IgD-negative memory B cell (primary cell): Measurements from ENCODE around the gene LEFTY1. TPM values are rescaled to one million over a fixed set of nuclear protein-coding genes. Genes with fewer than 3 reads are reported as not detected.

ENCODE experiments used
- H3K27ac Mint-ChIP-seq, 3 donors: one replicate each; pipeline ENCODE4 v1.8.0; 2020 to 2022; ENCODE audit warnings: mild to moderate bottlenecking in 3 of 3, mixed read lengths in 3 of 3, moderate library complexity in 1 of 3
- H3K27me3 Mint-ChIP-seq: one replicate; pipeline ENCODE4 v1.8.0; 2021; ENCODE audit warnings: mixed read lengths
- H3K36me3 Mint-ChIP-seq: one replicate; pipeline ENCODE4 v1.8.0; 2020; ENCODE audit warnings: mild to moderate bottlenecking, mixed read lengths
- H3K4me1 Mint-ChIP-seq, 3 donors: one replicate each; pipeline ENCODE4 v1.8.0; 2020 to 2022; ENCODE audit warnings: mixed read lengths in 3 of 3, mild to moderate bottlenecking in 1 of 3
- H3K4me3 Mint-ChIP-seq, 4 donors: one replicate each; pipeline ENCODE4 v1.8.0; 2020 to 2022; ENCODE audit warnings: mild to moderate bottlenecking in 4 of 4, mixed read lengths in 4 of 4, moderate library complexity in 3 of 4
- H3K9me3 Mint-ChIP-seq, 3 donors: one replicate each; pipeline ENCODE4 v1.8.0; 2020 to 2021; ENCODE audit warnings: mixed read lengths in 3 of 3, mild to moderate bottlenecking in 1 of 3
- polyA plus RNA-seq: library from polyadenylated mRNA; unstranded; fragments of 300-500 nt; fragmentation: Illumina TruSeq; gene quantifications from one replicate; pipeline ENCODE4 v1.2.3, GENCODE V29; 2021

LEFTY1 gene
- polyA plus RNA-seq, 1 donor from 2014 or later: not detected

GRCh38 chr1:225860876-225861441, 28.0 kb downstream of the LEFTY1 start:
- H3K4me3 Mint-ChIP-seq: no peak overlapping the region
- peaks cover 4% of the 10 kb centered on the region for H3K36me3 Mint-ChIP-seq

GRCh38 chr1:225860107-225860506, 28.8 kb downstream of the LEFTY1 start:
- H3K27ac Mint-ChIP-seq: no peak overlapping the region
- H3K27me3 Mint-ChIP-seq: no peaks in the 10 kb centered on the region
- H3K9me3 Mint-ChIP-seq: no peaks in the 10 kb centered on the region
- no peak overlapping the region for H3K4me3 Mint-ChIP-seq
- peaks cover 2 to 3% (median 2%) of the 10 kb centered on the region in 3 donors for H3K4me1 Mint-ChIP-seq
- H3K36me3 Mint-ChIP-seq: peaks cover 4% of the 10 kb centered on the region

More at GRCh38 chr1:225860876-225861441, 28.0 kb downstream of the LEFTY1 start:
- H3K9me3 Mint-ChIP-seq: no peaks in the 10 kb centered on the region
- no peak overlapping the region for H3K27ac Mint-ChIP-seq
- no peaks in the 10 kb centered on the region for H3K27me3 Mint-ChIP-seq
- H3K4me1 Mint-ChIP-seq: peaks cover under 1 to 4% (median 2%) of the 10 kb centered on the region in 3 donors

- no peak overlapping the region for H3K27ac Mint-ChIP-seq
- no peaks in the 10 kb centered on the region for H3K27me3 Mint-ChIP-seq
- peaks cover 7% of the 10 kb centered on the region for H3K36me3 Mint-ChIP-seq
- H3K4me1 Mint-ChIP-seq: peaks cover 2 to 5% (median 5%) of the 10 kb centered on the region in 3 donors
- H3K9me3 Mint-ChIP-seq: no peaks in the 10 kb centered on the region
- no peak overlapping the region for H3K4me3 Mint-ChIP-seq
Observed at GRCh38 chr1:225859151-225859550, 29.8 kb downstream of the LEFTY1 start.

- Mint-ChIP-seq H3K36me3 (peaks cover 7% of the 10 kb centered on the region), H3K27ac (no peak overlapping the region), H3K9me3 (no peaks in the 10 kb centered on the region), H3K4me1 (peaks cover 5 to 10% (median 6%) of the 10 kb centered on the region in 3 donors), H3K4me3 (peak overlapping the region in 1 of 4 donors; percentile 26), H3K27me3 (no peaks in the 10 kb centered on the region)
Observed at GRCh38 chr1:225857256-225857655, 31.7 kb downstream of the LEFTY1 start.

- peaks cover 12 to 16% (median 12%) of the 10 kb centered on the region in 3 donors for H3K4me1 Mint-ChIP-seq
- peaks cover 11% of the 10 kb centered on the region for H3K36me3 Mint-ChIP-seq
- H3K4me3 Mint-ChIP-seq: no peak overlapping the region
- no peaks in the 10 kb centered on the region for H3K27me3 Mint-ChIP-seq
- H3K27ac Mint-ChIP-seq: peak overlapping the region in 1 of 3 donors; percentile 38
- H3K9me3 Mint-ChIP-seq: no peaks in the 10 kb centered on the region
Observed at GRCh38 chr1:225855503-225856300, 33.2 kb downstream of the LEFTY1 start.

GRCh38 chr1:225853441-225853840, 35.5 kb downstream of the LEFTY1 start:
- peak overlapping the region in 1 of 4 donors; percentile 75 for H3K4me3 Mint-ChIP-seq
- peak overlapping the region in 2 of 3 donors; percentile 4 to 80 for H3K27ac Mint-ChIP-seq
- peaks cover 14 to 32% (median 28%) of the 10 kb centered on the region in 3 donors for H3K4me1 Mint-ChIP-seq
- no peaks in the 10 kb centered on the region for H3K9me3 Mint-ChIP-seq
- H3K36me3 Mint-ChIP-seq: peaks cover 11% of the 10 kb centered on the region
- no peaks in the 10 kb centered on the region for H3K27me3 Mint-ChIP-seq

GRCh38 chr1:225852413-225853124, 36.4 kb downstream of the LEFTY1 start:
- peaks cover 8% of the 10 kb centered on the region for H3K36me3 Mint-ChIP-seq
- H3K27me3 Mint-ChIP-seq: no peaks in the 10 kb centered on the region
- peak overlapping the region in 1 of 4 donors; percentile 13 for H3K4me3 Mint-ChIP-seq
- peaks cover 22 to 37% (median 35%) of the 10 kb centered on the region in 3 donors for H3K4me1 Mint-ChIP-seq
- H3K9me3 Mint-ChIP-seq: no peaks in the 10 kb centered on the region
- H3K27ac Mint-ChIP-seq: peak overlapping the region; percentile 81 to 94 (median 83)

- peaks cover 26 to 39% (median 37%) of the 10 kb centered on the region in 3 donors for H3K4me1 Mint-ChIP-seq
- peaks cover 7% of the 10 kb centered on the region for H3K36me3 Mint-ChIP-seq
- peak overlapping the region; percentile 81 to 94 (median 83) for H3K27ac Mint-ChIP-seq
- no peaks in the 10 kb centered on the region for H3K27me3 Mint-ChIP-seq
- no peaks in the 10 kb centered on the region for H3K9me3 Mint-ChIP-seq
- peak overlapping the region in 3 of 4 donors; percentile 13 to 29 (median 21) for H3K4me3 Mint-ChIP-seq
Observed at GRCh38 chr1:225851805-225852204, 37.1 kb downstream of the LEFTY1 start.

- peak overlapping the region in 2 of 3 donors; percentile 86 to 97 for H3K27ac Mint-ChIP-seq
- H3K9me3 Mint-ChIP-seq: no peaks in the 10 kb centered on the region
- peaks cover 26 to 44% (median 43%) of the 10 kb centered on the region in 3 donors for H3K4me1 Mint-ChIP-seq
- no peaks in the 10 kb centered on the region for H3K27me3 Mint-ChIP-seq
- peaks cover 9% of the 10 kb centered on the region for H3K36me3 Mint-ChIP-seq
- peak overlapping the region in 1 of 4 donors; percentile 15 for H3K4me3 Mint-ChIP-seq
Observed at GRCh38 chr1:225850370-225850769, 38.6 kb downstream of the LEFTY1 start.

GRCh38 chr1:225849925-225850324, 39.0 kb downstream of the LEFTY1 start:
- peaks cover 9% of the 10 kb centered on the region for H3K36me3 Mint-ChIP-seq
- H3K27ac Mint-ChIP-seq: peak overlapping the region in 2 of 3 donors; percentile 86 to 97
- H3K27me3 Mint-ChIP-seq: no peaks in the 10 kb centered on the region
- H3K4me1 Mint-ChIP-seq: peaks cover 22 to 44% (median 43%) of the 10 kb centered on the region in 3 donors
- H3K9me3 Mint-ChIP-seq: no peaks in the 10 kb centered on the region
- peak overlapping the region in 3 of 4 donors; percentile 15 to 71 (median 65) for H3K4me3 Mint-ChIP-seq

GRCh38 chr1:225848030-225848955, 40.7 kb downstream of the LEFTY1 start:
- H3K27ac Mint-ChIP-seq: peak overlapping the region; percentile 86 to 97 (median 89)
- H3K27me3 Mint-ChIP-seq: no peaks in the 10 kb centered on the region
- no peaks in the 10 kb centered on the region for H3K9me3 Mint-ChIP-seq
- peak overlapping the region; percentile 52 to 92 (median 66) for H3K4me3 Mint-ChIP-seq
- peaks cover 5% of the 10 kb centered on the region for H3K36me3 Mint-ChIP-seq
- peaks cover 22 to 46% (median 40%) of the 10 kb centered on the region in 3 donors for H3K4me1 Mint-ChIP-seq

- Mint-ChIP-seq H3K27ac (peak overlapping the region; percentile 86 to 97 (median 89)), H3K4me3 (peak overlapping the region in 3 of 4 donors; percentile 54 to 92 (median 79)), H3K4me1 (peaks cover 27 to 46% (median 39%) of the 10 kb centered on the region in 3 donors), H3K9me3 (no peaks in the 10 kb centered on the region), H3K36me3 (peaks cover 5% of the 10 kb centered on the region), H3K27me3 (no peaks in the 10 kb centered on the region)
Observed at GRCh38 chr1:225847610-225848009, 41.3 kb downstream of the LEFTY1 start.

- H3K4me3 Mint-ChIP-seq: peak overlapping the region in 1 of 4 donors; percentile 33
- H3K27ac Mint-ChIP-seq: peak overlapping the region; percentile 66 to 97 (median 89)
- H3K9me3 Mint-ChIP-seq: no peaks in the 10 kb centered on the region
- H3K27me3 Mint-ChIP-seq: no peaks in the 10 kb centered on the region
- peaks cover 22 to 37% (median 29%) of the 10 kb centered on the region in 3 donors for H3K4me1 Mint-ChIP-seq
- peaks cover 5% of the 10 kb centered on the region for H3K36me3 Mint-ChIP-seq
Observed at GRCh38 chr1:225846331-225847310, 42.3 kb downstream of the LEFTY1 start.
